Muscle of arm (tissue), 12 donors: Measurements from ENCODE around the gene CHCHD10. TPM values are rescaled to one million over a fixed set of nuclear protein-coding genes. Genes with fewer than 3 reads are reported as not detected.

Source experiments
- DNase-seq: peaks from one replicate; pipeline ENCODE4 v3.0.0-alpha.2; 2013
- polyA plus RNA-seq, 12 donors: library from polyadenylated mRNA; unstranded; fragments of 120-200 nt; gene quantifications; one replicate each; pipeline ENCODE4 v1.2.1, GENCODE V29; 2013; ENCODE audit not compliant: insufficient read length in 12 of 12

CHCHD10 gene
- polyA plus RNA-seq, 12 donors = 33.8 to 1,945 (median 51.8) TPM

DNA sequence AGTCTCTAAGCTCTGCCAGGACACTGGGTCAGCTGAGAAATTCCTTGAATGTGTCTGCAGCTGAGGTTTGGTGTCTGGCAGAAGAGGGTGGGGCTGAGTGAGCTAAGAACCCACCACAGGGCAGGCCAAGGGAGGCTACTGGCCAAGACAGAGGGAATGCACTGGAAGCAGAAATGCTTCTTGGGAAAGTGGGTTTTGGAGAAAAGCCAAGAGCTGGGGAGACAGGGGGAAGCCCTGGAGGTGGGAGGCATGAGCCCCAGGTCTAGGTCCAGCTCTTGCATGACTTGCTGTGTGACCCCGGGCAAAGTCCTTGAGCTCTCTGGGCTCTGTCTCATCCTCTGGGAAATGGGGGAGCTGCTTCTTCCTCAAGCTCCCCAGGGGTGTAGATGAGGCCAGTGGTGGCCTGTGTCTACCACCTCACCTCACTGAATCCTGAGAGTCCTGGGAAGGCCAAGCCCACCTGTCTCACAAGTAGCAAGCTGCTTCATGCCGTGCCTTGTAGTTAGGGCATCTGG lies 7.2 kb upstream of the CHCHD10 start:
- DNase-seq = no peak

DNA sequence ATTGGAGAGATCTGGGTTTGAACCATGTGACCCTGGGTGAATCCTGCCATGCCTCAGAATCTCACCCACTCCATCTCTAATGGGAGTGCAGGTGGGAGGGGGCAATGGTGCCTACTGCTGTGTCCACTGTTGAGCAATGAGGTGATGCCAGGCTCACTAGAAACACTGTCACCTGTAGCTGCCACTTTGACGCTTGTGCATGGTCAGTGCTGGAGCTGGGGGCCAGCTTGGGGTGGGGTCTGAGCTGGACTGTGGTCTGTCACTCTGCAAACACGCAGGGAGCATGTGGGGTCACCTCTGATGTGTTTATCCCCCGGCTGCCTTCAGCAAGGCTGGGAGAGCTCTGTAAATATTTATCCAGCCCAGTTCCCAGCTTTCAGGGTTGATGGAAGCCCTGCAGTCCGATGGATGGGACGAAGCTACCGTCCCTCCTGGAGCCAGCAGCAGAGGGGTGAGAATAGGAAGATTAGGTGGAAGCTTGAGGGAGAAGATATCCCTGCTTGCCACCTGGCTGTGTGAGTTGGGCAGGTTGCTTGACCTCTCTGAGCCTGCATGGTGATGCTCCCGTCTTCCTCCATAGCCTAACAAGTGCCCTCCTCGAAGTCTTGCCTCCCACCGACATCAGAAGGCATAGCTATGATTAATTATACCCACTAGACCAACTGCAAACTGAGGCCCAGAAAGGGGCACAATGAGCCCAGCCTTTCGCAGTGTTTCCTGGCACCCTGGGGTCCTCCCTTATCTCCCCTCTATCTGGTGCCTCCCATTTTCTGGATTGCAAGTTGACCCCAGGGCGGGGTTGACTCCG lies 6.5 kb upstream of the CHCHD10 start:
- no peak for DNase-seq

DNA sequence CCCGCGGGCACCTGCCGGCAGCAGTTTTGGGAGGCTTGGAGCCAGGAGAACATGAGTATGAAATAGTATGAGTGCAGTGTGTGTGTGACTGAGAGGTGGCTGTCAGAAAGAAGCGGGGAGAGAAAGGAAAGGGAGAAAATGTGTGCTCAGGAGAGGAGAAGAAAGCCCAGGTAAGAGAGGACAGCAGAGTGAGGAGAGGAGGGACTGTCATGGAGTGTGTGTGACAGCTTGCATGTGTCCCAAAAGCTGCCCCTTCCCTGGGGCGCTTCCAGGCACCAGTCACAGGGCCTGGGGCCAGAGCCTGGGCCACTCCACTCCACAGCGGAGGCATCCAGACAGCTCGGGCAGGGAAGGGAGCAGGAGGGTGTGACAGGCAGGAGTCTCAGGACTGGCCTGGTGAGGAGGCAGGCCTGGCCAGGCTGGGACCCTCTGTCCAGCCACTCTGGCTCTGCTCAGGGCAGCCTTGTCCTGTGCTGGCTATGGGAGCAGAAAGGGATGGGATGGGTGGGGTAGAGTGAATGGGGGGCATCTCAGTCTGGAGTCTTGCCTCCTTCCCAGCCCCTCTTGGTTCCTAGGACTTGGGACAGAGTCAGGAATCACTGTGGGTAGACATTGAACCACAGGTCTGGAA lies 5.8 kb upstream of the CHCHD10 start:
- DNase-seq = no peak

DNA sequence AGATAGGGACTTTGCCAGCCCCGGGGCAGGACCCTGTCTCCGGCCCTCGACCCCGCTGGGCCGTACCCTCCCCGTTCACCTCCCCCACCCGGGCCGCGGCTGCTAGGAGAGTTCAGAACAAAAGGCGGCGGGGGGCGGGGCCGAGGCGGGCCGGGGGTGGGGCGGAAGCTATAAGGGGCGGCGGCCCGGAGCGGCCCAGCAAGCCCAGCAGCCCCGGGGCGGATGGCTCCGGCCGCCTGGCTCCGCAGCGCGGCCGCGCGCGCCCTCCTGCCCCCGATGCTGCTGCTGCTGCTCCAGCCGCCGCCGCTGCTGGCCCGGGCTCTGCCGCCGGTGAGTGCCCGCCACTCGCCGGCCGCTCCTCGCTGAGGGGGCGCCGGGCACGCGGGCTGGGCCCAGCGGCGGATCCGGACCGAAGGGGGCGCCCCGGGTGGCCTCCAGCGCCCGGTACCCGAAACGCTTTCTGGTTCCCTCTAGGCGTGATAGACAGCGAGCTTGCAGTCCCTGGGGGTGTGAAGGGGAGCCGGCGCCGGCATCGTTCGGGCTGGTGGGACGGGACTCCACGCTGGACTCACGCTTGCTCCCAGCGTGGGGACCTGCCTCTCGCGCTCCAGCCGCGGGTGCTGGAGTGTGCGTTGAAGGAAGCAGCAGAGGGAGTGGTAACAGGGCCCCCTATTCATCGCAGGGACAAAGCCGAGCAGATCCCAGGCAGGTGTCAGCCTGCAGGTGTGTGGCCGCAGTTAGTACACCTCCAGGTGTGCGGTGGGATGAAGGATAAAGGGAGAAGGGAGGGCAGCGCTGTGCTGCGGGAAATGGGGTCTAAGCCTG lies 5.1 kb upstream of the CHCHD10 start, which contains the start of gene MMP11:
MMP11 (plus strand) TSS at position 201 of the 825 bp plus-strand sequence; CDS start at position 223, 22 bp downstream.
- no peak for DNase-seq

DNA sequence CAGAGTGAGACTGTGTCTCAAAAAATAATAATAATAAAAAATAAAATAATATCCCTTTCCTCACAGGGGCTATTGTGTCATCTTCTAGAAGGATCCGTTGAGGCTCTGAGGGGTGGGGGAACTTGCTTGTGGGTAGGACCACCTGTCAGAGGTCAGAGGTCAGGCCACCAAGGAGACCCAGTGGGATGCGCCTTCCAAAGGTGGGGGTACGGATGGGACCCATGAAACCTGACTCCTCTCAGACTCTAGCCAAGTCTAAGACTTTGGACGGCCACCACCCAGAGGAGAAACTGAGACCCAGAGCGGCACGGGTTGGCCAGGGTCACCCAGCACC lies 4.5 kb upstream of the CHCHD10 start:
- DNase-seq = no peak

DNA sequence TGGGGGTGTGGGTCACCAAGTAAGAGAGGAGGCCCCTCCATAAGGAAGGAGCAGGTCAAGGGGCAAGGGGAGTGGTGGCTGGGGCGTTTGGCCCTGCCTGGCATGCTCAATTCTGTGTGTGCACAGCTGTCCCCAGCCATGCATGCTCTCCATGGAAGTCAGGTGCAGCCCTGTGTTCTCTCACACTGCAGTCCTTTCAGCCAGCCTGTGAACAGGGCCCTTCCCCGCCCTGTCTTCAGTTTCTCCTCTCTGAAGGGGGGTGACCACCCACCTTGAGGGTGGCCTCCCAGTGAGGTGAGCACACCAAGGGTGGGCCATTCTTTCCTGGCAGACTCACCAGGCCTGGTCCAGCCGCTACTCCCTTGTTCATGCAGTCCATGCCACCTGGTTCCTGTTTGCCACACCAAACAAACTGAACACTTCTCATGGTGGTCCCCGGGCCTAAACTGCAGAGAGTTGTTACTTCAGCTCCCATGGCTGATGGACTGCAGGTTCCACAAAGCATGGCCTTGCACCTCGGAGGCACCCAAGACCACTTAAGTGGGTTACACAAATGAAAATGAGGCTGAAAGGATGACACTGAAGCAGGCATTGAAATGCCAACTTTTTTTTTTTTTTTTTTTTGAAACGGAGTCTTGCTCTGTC lies 1.7 kb upstream of the CHCHD10 start:
- no peak for DNase-seq

DNA sequence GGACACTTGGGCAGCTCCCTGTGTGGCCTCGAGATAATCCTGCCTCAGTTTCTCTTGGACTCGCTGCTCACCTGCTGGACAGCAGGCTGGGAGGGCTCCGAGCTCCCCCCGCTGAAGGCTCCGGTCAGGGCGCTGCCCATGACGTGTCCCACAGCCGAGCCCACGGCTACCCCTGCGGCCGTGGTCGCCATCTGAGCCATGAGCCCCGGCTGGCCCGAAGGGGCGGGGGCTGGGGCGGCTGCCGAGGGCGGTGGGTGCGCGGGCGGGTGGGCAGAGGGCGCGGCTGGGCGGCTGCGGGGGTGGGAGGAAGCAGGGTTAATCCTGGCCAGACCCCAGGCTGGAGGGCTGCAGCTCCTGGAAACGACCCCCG lies 484 bp downstream of the CHCHD10 start:
- DNase-seq = no peak

DNA sequence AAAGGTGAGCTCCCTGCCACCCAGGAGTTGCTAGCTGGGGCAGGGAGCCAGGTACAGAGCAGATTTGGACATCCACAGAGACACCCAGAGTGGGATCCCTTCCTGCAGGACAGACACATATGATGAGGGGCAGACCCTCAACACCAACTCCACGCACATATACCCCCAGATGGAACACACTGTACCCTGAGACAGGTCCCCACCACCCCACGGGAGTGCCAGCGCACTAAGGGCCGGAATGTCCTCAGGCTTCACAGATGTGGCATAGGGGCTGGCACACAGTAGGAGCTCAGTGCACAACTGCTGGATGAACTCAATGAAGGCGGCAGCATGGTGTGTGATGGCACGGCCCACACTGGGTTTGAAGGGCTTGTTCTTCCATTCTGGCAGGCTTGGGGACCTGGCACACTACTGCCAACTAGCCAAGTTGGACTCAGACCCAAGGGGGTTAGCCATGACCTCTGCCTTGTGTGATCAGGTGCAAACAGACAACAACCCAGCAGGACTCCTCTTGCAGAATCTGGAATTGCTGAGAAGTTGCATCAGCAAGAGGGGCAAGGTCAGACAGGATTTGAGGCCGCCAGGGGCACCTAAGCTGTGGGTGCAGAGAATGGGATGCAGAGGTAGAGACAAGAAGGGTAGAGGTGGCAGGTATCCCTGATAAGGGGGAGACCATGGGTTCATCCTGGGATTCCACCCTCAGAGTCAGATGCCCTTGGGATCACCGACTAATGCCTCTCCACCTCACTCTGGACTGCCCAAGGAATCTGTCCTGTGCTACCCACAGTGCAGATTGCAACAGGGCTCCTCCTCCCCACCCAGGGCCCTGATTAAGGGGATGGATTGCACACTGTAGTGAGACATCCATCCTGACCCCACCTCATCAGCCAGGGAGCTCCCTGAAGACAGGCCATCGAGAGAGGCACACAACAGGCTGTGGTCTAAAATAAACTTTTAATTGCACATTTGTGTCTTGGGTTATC lies 2.6 kb downstream of the CHCHD10 start:
- no peak for DNase-seq

DNA sequence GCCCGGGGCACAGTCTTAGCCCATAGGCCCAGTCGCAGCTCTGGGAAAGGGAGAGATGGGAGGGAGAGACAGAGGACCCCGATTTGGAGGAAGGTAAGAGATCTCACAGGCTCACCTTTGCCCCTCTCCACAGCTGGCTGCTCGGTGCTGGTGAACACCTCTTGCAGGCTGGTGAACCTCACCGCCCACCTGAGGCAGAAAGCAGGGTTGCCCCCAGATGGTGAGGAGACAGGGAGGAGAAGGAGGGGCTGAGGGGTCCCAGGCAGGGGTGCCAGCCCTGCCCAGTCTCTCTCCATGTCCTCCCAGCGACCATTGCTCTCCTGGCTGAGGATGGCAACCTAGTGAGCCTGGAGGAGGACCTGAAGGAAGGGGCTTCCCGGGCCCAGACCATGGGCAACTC lies 3.8 kb downstream of the CHCHD10 start:
- DNase-seq = no peak

DNA sequence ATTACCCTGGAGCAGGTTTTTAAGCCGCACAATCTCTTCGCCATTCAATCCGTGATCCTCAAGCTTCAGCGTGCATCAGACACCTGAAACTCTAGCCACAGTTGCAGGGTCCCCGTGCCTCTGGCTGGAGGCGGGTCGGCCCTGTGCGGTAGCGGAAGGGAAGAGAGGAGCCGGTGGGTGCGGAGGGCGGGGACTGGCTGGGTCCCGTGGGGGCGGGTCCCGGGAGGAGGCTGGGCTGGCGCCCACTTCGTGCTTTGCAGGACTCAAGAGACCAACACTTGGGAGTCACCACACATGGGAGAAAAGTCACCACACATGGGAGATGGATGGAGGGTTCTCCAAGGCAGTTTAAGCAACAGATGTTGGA lies 4.2 kb downstream of the CHCHD10 start:
- DNase-seq = no peak

DNA sequence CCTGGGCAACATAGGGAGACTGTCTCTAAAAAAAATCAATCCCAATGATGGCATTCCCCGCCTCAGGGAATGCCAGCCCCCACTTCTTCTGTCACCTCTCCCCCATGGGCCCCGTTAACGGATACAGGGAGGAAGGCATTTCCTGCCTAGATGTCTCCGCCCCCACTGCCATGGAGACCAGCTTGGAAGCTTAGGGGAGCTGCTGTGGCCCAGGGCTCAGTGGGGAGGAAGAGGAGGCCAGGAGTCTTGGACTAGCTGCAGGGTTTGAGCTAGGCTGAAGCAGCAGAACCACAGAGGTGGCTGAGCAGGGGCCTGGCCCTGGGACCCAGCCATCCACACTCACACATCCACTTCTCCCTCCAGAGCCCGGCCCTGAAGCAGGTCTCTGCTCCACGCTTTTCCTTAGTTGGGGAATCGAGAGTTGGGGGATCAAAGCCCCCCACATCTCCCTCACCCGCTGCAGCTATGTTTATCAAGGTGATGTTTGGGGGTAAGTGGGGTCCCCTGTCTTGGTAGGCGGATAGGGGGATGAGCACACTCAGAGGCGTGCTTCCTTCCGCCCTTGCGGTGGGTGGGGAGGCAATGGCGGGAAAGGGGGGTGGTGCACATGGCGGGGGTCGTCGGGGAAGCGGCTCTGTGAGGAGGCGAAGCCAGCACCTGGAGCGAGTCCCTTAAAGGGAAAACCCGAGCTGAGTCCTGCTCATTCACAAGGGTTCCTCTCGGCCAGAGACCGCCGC lies 4.8 kb downstream of the CHCHD10 start, which contains the start of gene C22orf15:
C22orf15 (plus strand) TSS at position 149 of the 737 bp plus-strand sequence; CDS start at position 466, 317 bp downstream.
- DNase-seq = no peak

DNA sequence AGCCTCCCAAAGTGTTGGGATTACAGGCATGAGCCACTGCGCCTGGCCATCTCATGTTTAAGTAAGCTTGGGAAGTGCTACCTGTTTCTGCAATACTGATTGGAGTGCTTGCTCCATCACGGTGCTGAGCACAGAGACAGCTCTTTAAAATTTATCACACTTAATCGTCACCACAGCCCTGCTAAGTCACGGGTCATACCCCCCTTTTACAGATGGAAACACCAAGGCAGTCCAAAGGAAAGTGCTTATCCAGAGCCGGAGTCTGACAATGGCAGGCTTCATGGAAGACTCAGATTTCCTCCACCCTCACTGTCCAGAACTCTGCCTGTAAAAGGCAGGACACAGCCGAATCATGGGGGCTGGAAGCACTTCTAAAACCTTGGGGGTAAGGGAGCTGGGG lies 7.7 kb downstream of the CHCHD10 start:
- DNase-seq = no peak

DNA sequence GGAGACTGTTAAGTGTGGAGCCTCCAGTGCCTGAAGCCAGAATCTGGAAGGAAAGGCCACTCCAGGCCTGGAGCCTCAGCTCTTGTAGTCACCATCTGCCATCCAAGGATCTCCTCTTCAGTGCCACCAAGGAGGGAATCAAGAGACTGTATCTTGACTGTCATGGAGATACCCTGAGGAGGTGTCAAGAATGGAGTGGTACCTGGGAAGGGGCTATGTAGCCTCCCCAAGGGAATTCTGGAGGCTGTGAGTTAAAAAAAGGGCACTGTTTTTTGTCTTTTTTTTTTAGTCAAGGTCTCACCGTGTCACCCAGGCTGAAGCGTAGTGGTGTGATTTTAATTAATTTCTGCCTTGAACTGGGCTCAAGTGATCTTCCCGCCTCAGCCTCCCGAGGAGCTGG lies 8.2 kb downstream of the CHCHD10 start:
- no peak for DNase-seq

DNA sequence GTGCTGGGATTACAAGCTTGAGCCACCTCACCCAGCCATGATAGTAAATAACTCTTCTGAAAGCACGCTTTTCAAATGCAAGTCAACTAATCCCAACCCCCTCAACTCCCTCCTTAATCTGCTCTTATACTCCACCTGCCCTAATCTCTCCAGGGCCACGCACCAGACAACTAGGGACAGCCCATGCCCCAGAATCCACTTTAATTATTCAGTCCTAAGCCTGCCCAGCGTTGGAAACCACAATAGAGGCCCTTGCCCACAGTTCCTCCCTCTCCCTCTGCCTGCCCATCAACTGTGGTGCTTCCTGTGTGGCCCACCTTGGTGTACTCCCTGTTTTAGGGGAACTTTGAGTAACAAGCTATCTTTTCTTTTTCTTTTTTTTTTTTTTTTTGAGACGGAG lies 10.9 kb downstream of the CHCHD10 start:
- no peak for DNase-seq

DNA sequence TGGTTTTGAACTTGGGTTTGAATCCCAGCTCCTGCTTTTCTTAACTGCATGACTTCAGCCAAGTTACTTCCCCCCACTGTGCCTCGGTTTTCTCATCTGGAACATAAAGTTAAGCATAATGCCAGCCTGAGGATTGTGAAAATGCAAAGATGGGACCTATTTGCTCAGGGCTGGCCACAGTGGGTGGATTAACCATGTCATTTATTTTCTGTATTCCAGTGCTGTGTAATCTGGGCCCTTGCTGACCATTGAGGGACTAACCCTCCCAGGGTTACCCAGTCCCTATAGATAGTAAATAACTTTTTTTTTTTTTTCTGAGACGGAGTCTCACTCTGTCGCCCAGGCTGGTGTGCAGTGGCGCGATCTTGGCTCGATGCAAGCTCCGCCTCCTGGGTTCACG lies 12.1 kb downstream of the CHCHD10 start:
- DNase-seq = no peak

DNA sequence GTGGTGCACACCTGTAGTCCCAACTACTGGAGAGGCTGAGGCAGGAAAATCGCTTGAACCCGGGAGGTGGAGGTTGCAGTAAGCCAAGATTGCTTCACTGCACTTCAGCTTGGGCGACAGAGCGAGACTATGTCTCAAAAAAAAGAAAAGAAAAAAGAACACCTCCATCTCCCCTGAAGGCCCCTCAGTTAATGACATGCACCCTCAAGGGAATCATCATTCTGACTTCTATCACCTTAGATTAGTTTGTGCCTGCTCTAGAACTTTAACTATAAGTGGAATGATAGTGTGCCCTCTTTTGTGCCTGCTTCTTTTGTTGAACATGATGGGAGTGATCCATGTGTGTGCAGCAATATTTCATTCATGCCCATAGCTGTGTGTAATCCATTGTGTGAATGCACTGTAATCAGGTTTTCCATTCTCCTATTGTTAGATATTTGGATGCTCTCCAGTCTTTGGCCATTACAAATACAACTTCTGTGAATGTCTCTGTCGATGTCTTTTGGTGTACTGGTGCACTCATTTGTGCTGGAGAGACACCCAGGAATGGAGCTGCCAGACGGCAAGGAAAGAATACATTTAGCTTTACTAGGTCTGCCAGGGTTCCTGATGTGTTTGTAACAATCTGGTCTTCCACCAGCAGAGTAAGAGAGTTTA lies 12.7 kb downstream of the CHCHD10 start:
- no peak for DNase-seq

DNA sequence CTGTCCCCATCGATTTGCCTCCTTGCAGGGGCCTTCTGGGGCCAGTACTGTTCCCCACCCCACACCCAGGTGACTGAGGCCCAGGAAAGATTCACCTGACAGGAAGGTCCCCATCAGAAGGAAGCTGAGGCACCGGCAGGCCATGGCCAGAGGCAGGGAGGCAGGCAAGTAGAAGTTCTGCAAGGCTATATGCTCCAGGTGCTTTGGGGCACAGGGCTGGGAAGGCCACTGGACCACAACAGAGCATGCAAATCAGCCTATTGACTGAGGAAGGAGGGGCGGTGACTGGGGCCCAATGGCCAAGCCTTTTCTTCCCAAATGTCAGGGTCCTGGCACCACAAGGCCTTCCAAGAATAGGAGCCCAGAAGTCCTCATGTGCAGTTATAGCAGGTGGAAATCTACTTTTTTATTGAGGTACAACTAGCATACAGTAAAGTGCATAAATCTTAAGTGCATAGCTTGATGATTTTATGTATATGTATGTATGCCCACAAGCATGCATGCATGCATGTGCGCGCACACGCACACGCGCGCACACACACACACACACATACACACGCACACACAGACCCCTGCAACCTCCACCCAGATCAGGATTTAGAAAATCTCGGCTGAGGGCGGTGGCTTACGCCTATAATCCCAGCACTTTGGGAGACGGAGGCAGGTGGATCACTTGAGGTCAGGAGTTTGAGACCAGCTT lies 13.4 kb downstream of the CHCHD10 start, which contains the start of gene VPREB3:
VPREB3 (minus strand) TSS at position 206 of the 700 bp plus-strand sequence; CDS start at position 144, 62 bp downstream.
- no peak for DNase-seq

DNA sequence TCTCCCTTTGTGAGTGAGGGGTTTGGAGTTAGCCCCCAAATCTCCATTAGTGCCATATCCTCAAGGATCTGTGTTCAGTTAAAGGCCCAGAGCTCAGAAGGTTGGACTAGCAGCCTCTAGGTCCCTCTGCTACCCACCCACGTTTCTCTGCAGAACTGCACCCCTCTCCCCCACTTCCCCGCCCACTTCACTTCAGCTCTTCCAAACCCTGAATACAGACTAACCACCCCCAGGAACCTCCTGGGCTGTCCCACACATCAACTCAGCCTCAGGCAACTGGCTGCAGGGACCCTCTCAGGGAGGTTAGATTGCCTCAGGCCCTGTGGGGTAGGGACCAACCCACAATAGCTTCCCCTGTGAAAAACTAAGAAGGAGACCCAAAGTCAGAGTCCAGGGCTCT lies 14.4 kb downstream of the CHCHD10 start:
- no peak for DNase-seq

DNA sequence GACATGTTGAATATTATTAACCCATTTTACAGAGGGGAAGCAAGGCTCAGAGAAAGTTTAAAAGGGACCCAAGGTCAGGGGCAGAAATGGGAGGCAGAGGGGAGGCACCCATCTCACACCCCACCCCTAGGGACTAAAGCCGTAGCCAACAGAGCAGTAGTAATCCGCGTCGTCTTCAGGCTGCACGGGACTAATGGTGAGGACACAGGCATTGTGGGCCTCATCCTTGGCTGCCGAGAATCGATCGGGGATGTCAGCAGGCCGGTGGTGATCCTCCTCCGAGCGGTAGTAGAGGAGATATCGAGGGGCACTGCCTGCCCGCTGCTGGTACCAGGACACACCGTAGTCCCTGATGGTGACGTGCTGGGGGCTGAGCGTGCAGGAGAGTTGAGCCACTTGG lies 15.0 kb downstream of the CHCHD10 start:
- DNase-seq = no peak
